NCI-H2227 treated with DMSO at 0.1 percent for 48 hours (cell line): Measurements from ENCODE around the gene TIPARP.
"Not testable (repeated sequence)": the region's sequence is repeated elsewhere in the genome, so short reads cannot be mapped to it uniquely, and the experiment has no call there.

Source experiments
- DNase-seq: peaks from one replicate; lab custom pipeline; 2025; lab: John Stamatoyannopoulos, UW

The TIPARP gene

DNA sequence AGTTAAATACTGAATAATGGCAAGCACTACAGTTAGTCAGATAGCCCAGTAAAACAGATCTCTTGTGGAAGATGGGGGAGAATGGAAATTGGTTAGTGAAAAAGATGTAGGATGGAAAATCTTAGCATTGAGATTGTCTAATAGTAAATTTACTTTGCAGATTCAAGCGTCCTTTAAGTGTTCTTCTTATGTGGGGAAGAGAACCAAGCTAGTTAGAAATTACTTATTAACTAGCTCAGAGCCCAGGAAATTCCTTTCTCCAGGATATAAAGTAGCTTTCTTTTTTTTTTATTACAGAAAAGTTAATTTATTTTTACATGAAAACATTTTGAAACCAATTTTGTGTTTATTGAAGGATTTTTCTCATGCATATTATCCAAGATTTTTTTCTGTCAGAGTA, 36.7 kb downstream of the TIPARP start:
- DNase-seq, result no peak

GRCh38 chr3:156711944-156712343, 37.6 kb downstream of the TIPARP start:
- not testable (repeated sequence) for DNase-seq

GRCh38 chr3:156716105-156716862, 41.9 kb downstream of the TIPARP start:
- DNase-seq, result no peak

DNA sequence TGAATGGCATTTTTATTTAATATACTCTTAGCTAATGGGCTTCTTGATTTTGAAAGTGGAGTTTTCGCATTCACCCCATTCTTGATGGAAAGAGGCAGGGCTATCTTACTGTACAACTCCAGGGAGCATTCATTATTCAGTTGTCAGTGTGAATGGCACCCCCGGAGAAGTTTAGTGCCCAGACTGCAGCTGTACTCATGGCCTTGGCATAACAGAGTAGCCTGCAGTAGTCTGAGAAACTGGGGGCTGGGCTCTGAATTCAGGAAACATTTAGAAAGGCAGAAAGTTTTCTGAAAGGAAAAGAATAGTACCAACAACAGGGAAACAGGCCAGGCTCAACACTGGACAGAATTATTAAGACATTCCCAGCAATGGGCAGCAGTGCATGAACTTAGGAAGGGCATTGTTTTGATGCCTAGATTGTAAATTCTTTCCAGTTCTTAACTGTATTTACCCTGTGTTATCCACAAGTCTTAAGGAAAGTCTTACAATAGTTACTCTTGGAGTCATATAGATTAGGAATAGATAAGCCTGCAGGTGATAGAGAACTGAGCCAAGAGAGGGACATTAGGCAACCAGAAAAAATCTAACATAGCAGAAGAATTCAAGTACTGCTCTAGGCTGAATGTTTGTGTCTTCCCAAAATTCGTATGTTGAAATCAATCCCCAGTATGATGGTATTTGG, 44.4 kb downstream of the TIPARP start:
- no peak for DNase-seq

GRCh38 chr3:156720826-156721225, 46.4 kb downstream of the TIPARP start:
- no peak for DNase-seq

GRCh38 chr3:156721687-156722618, 47.6 kb downstream of the TIPARP start:
- no peak for DNase-seq

- no peak for DNase-seq
Measured at GRCh38 chr3:156723182-156723619, 48.8 kb downstream of the TIPARP start.

GRCh38 chr3:156725682-156726081, 51.3 kb downstream of the TIPARP start:
- no peak for DNase-seq

DNA sequence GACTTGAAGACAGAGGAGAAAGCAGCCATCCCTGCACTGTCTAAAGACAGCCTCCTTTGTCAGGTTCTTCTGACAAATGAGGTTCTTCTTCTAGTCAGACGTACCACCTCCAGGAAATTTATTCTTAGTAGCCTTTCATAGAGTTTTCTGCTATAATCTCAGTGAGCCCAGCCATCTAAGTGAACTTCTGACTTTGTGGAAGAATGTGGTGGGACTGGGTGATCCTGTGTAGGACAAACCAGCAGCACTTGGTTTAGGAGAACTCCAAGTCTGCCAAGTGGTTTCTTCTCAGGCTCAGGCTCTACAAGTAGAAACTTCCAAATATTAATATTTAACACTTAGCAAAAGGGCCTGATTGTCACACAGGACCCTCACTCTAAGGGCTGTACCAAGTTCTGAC, 52.1 kb downstream of the TIPARP start:
- DNase-seq, result no peak

- DNase-seq, result no peak
Measured at GRCh38 chr3:156727519-156728205, 53.3 kb downstream of the TIPARP start.

- DNase-seq, result no peak
Measured at GRCh38 chr3:156728267-156728985, 54.0 kb downstream of the TIPARP start.

DNA sequence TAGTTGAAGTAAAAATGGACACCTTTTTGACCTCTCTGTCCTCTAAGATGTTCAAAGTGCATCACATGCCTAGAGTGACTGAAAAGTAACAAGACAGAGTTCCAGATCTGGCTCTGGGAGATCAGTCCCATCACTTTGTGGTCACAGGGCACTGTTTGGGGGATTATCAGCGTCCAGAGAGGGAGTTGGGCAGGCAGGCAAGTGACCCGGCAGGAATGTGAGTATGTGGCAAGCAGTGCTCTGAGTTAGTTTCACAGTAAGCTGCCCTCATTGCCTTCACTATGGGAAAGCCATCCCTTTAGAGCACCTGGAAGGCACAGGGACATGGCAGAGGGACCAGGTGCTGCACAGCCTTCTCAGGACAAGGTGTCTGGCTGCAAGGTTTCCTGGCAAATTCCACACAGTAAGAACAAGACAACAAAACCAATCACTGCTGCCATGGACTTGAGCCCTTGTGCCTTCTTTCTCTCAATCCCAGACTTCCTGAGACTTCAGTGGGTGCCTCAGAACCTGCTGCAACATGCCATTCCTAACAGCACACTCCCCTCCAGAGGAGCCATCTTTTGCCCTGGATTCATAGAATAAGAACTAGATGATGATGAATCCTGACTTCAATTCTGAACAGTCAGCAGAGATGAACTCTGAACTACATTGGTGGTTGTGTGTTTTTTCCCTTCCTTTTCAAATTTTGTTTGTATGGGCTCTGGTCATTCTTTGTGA, 55.2 kb downstream of the TIPARP start:
- DNase-seq, result no peak

GRCh38 chr3:156731813-156732212, 57.4 kb downstream of the TIPARP start:
- no peak for DNase-seq

GRCh38 chr3:156732261-156732660, 57.9 kb downstream of the TIPARP start:
- DNase-seq, result no peak

DNA sequence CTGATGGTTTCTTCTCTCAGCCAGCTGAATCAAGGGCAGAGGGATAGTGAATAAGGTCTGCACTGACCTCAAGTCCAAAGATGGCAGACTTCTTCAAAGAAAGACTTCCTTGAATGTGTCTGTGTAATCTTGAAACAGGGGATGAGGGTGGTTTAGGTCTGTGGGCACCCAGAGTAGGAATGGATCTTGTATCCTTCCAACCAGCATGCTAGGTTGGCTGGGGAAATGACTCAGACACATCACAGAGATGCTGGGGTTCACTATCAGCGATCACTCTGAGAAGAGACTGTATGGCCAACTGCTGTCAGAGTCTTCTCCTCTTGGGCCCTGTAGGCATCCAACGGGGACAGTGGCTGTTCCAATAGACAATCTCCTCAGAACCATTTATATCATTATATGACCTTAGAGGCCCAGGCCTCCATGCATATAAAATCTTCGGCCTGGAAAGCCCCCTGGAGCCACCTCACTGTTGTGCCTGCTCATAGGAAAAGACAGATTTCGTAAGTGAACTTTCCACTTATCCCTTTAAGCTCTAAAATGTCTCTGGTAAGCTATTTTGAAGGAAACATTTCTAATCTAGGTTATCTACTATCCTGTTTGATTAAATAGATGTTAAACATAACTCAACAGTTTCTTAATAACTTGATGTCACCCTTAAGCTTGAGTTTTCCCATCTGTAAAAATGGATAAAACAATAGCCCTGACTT, 58.5 kb downstream of the TIPARP start:
- no peak for DNase-seq

GRCh38 chr3:156734661-156735060, 60.3 kb downstream of the TIPARP start:
- DNase-seq, result not testable (repeated sequence)

- no peak for DNase-seq
Measured at GRCh38 chr3:156735471-156735870, 61.1 kb downstream of the TIPARP start.

- DNase-seq, result not testable (repeated sequence)
Measured at GRCh38 chr3:156737049-156737448, 62.7 kb downstream of the TIPARP start.

DNA sequence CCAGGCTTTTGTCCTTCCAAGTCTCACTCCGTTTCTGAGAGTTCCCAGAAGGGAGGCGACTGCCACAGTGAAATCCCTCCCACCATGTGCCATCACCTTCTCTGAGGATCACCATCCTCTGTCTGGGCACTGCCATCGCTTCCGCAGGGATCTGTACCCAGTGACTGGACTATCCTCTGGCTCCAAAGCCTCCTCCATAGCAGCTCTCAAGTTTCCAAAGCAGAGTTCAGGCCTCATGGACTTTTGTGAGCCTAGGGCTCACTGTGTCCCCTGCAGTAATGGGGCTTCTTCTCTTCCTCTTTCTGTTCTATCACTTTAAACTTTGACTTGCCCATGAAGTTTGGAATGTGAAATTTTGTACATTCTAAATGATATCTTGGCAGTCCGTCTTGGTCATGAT, 63.9 kb downstream of the TIPARP start:
- no peak for DNase-seq

GRCh38 chr3:156739976-156740375, 65.6 kb downstream of the TIPARP start:
- no peak for DNase-seq
